Mesenchymal stem cell (in vitro differentiated cells and primary cell): ENCODE measurements around the gene GATAD2B.

Experiments
- DNase-seq: peaks from one replicate; pipeline ENCODE4 v3.0.0-alpha.2; 2013
- H2AFZ ChIP-seq: one replicate; pipeline ENCODE4 v1.6.1; 2013; ENCODE audit warnings: low read depth, mild to moderate bottlenecking, control low read depth, inconsistent platforms, low read length, moderate library complexity
- H2AK5ac ChIP-seq: 2 replicates; pipeline ENCODE4 v1.6.1; 2013; ENCODE audit warnings: low read length, moderate library complexity, mild to moderate bottlenecking, inconsistent platforms; ENCODE audit not compliant: severe bottlenecking
- H2BK120ac ChIP-seq: one replicate; pipeline ENCODE4 v1.6.1; 2013; ENCODE audit warnings: low read depth, mild to moderate bottlenecking, inconsistent platforms, low read length, moderate library complexity
- H2BK12ac ChIP-seq, 2 experiments: one replicate each; pipeline ENCODE4 v1.6.1; 2013; ENCODE audit warnings: inconsistent platforms in 2 of 2, low read length in 2 of 2, mild to moderate bottlenecking in 2 of 2, moderate library complexity in 2 of 2, control low read depth in 1 of 2
- H2BK15ac ChIP-seq: one replicate; pipeline ENCODE4 v1.6.1; 2013; ENCODE audit warnings: mild to moderate bottlenecking, low read depth, inconsistent platforms; ENCODE audit not compliant: poor library complexity, severe bottlenecking
- H2BK5ac ChIP-seq: 2 replicates; pipeline ENCODE4 v1.6.1; 2013; ENCODE audit warnings: low read depth, mild to moderate bottlenecking, low read length, control low read depth, inconsistent platforms; ENCODE audit not compliant: poor library complexity, severe bottlenecking
- H3K14ac ChIP-seq, 2 experiments: one replicate each; pipeline ENCODE4 v1.6.1; 2013; ENCODE audit warnings: inconsistent platforms in 2 of 2, low read length in 2 of 2, control low read depth in 1 of 2, mild to moderate bottlenecking in 1 of 2, moderate library complexity in 1 of 2
- H3K18ac ChIP-seq, 2 experiments: one replicate each; pipeline ENCODE4 v1.6.1; 2013; ENCODE audit warnings: inconsistent platforms in 2 of 2, low read length in 2 of 2, control low read depth in 1 of 2, low read depth in 1 of 2, mild to moderate bottlenecking in 1 of 2
- H3K23ac ChIP-seq, 2 experiments: one replicate each; pipeline ENCODE4 v1.6.1; 2013; ENCODE audit warnings: inconsistent platforms in 2 of 2, low read length in 2 of 2, mild to moderate bottlenecking in 2 of 2, moderate library complexity in 2 of 2, control low read depth in 1 of 2
- H3K27ac ChIP-seq: 2 replicates; pipeline ENCODE4 v1.5.1; 2013; ENCODE audit warnings: mild to moderate bottlenecking, moderate library complexity, low read length, control low read depth, inconsistent platforms; ENCODE audit not compliant: poor library complexity, severe bottlenecking
- H3K27me3 ChIP-seq, 2 experiments: 2 replicates each; pipeline versions ENCODE4 v1.6.1 to v1.7.0; 2013; ENCODE audit warnings: low read length in 2 of 2, mild to moderate bottlenecking in 2 of 2, moderate library complexity in 2 of 2, control low read depth in 1 of 2, inconsistent platforms in 1 of 2; ENCODE audit not compliant: control insufficient read depth in 1 of 2, insufficient read depth in 1 of 2
- H3K36me3 ChIP-seq, 2 experiments: 2 replicates each; pipeline versions ENCODE4 v1.6.1 to v1.7.0; 2013; ENCODE audit warnings: low read length in 2 of 2, control low read depth in 1 of 2, inconsistent platforms in 1 of 2, low read depth in 1 of 2, mild to moderate bottlenecking in 1 of 2; ENCODE audit not compliant: insufficient read depth in 2 of 2, control insufficient read depth in 1 of 2
- H3K4ac ChIP-seq, 2 experiments: one replicate each; pipeline ENCODE4 v1.6.1; 2013; ENCODE audit warnings: inconsistent platforms in 2 of 2, low read length in 2 of 2, mild to moderate bottlenecking in 2 of 2, moderate library complexity in 2 of 2, control low read depth in 1 of 2, low read depth in 1 of 2
- H3K4me1 ChIP-seq: 2 replicates; pipeline ENCODE4 v1.6.1; 2013; ENCODE audit warnings: low read depth, low read length, control low read depth; ENCODE audit not compliant: control insufficient read depth, insufficient read depth
- H3K4me2 ChIP-seq: 2 replicates; pipeline ENCODE4 v1.6.1; 2013; ENCODE audit warnings: low read length, mild to moderate bottlenecking, inconsistent platforms; ENCODE audit not compliant: poor library complexity, severe bottlenecking
- H3K4me3 ChIP-seq, 2 experiments: 2 replicates each; pipeline versions ENCODE4 v1.5.1 to v1.7.0; 2013; ENCODE audit warnings: low read length in 2 of 2, mild to moderate bottlenecking in 2 of 2, control low read depth in 1 of 2, low read depth in 1 of 2; ENCODE audit not compliant: insufficient read depth in 1 of 2
- H3K79me1 ChIP-seq: replicated peaks from 2 replicates; pipeline ENCODE4 v1.6.1; 2013; ENCODE audit warnings: mild to moderate bottlenecking, control low read depth, low read length, inconsistent platforms; ENCODE audit not compliant: poor library complexity, severe bottlenecking
- H3K9ac ChIP-seq: 2 replicates; pipeline ENCODE4 v1.7.0; 2013; ENCODE audit warnings: mild to moderate bottlenecking, low read length, moderate library complexity
- H3K9me3 ChIP-seq: 2 replicates; pipeline ENCODE4 v1.7.0; 2013; ENCODE audit warnings: mild to moderate bottlenecking, low read length; ENCODE audit not compliant: control insufficient read depth
- H4K8ac ChIP-seq: one replicate; pipeline ENCODE4 v1.6.1; 2013; ENCODE audit warnings: inconsistent platforms, mild to moderate bottlenecking, low read length, moderate library complexity
- H4K91ac ChIP-seq: one replicate; pipeline ENCODE4 v1.6.1; 2013; ENCODE audit warnings: mild to moderate bottlenecking, low read length, inconsistent platforms
- WGBS: methylation state at CpG from one replicate; pipeline ENCODE4 v1.1.7; 2013; ENCODE audit warnings: mixed read lengths; 5-methylcytosine and 5-hydroxymethylcytosine counted together

The GATAD2B gene

GRCh38 chr1:153933955-153934354 is 11.2 kb upstream of the GATAD2B start:
- H2BK5ac ChIP-seq, result no peak overlapping the region
- H3K9ac ChIP-seq, result no peak overlapping the region
- no peak overlapping the region for H3K14ac ChIP-seq
- no peak overlapping the region for H2AK5ac ChIP-seq
- H3K79me1 ChIP-seq, result peaks cover 13% of the 10 kb centered on the region
- H3K18ac ChIP-seq, result no peak overlapping the region
- no peak overlapping the region for H3K4me2 ChIP-seq
- H4K8ac ChIP-seq, result no peak overlapping the region
- H4K91ac ChIP-seq, result no peak overlapping the region
- H2AFZ ChIP-seq, result no peak overlapping the region
- no peak overlapping the region for H3K4me3 ChIP-seq
- no peak for DNase-seq
- no peak overlapping the region for H2BK15ac ChIP-seq
- no peak overlapping the region for H3K23ac ChIP-seq
- no peak overlapping the region for H3K4ac ChIP-seq
- H2BK12ac ChIP-seq, result no peak overlapping the region
- H3K27ac ChIP-seq, result no peak overlapping the region
- peaks cover 77 to 78% of the 10 kb centered on the region in 2 experiments for H3K36me3 ChIP-seq
- WGBS, result 97% methylated on average over 10 of the region's 11 CpGs
- H3K9me3 ChIP-seq, result no peaks in the 10 kb centered on the region
- peaks cover 1% of the 10 kb centered on the region for H3K4me1 ChIP-seq
- H2BK120ac ChIP-seq, result no peak overlapping the region
- H3K27me3 ChIP-seq, result no peaks in the 10 kb centered on the region

GRCh38 chr1:153933430-153933829 is 10.7 kb upstream of the GATAD2B start:
- Histone ChIP-seq H3K18ac (no peak overlapping the region), H3K27me3 (no peaks in the 10 kb centered on the region), H2BK12ac (no peak overlapping the region), H3K9me3 (no peaks in the 10 kb centered on the region), H3K4ac (no peak overlapping the region), H3K4me2 (no peak overlapping the region), H2AK5ac (no peak overlapping the region), H3K36me3 (peaks cover 74 to 77% of the 10 kb centered on the region in 2 experiments), H3K23ac (no peak overlapping the region), H3K4me1 (peaks cover 1% of the 10 kb centered on the region), H4K8ac (no peak overlapping the region), H2BK120ac (no peak overlapping the region), H4K91ac (no peak overlapping the region), H2AFZ (no peak overlapping the region), H3K14ac (no peak overlapping the region), H3K79me1 (peaks cover 13% of the 10 kb centered on the region), H3K4me3 (no peak overlapping the region), H2BK15ac (no peak overlapping the region), H3K9ac (no peak overlapping the region), H2BK5ac (no peak overlapping the region), H3K27ac (no peak overlapping the region)
- DNase-seq, result no peak
- 96% methylated on average over 11 of the region's 14 CpGs for WGBS

- Histone ChIP-seq H2BK15ac (no peak overlapping the region), H2BK5ac (no peak overlapping the region), H3K4ac (no peak overlapping the region), H2AFZ (no peak overlapping the region), H2BK120ac (no peak overlapping the region), H3K36me3 (peaks cover 69 to 72% of the 10 kb centered on the region in 2 experiments), H3K18ac (no peak overlapping the region), H3K14ac (no peak overlapping the region), H3K4me3 (no peak overlapping the region), H3K23ac (no peak overlapping the region), H3K27ac (no peak overlapping the region), H4K8ac (no peak overlapping the region), H3K9me3 (no peaks in the 10 kb centered on the region), H2AK5ac (no peak overlapping the region), H3K4me1 (peaks cover 1% of the 10 kb centered on the region), H2BK12ac (no peak overlapping the region), H3K27me3 (no peaks in the 10 kb centered on the region), H3K4me2 (no peak overlapping the region), H3K79me1 (peaks cover 9% of the 10 kb centered on the region), H3K9ac (no peak overlapping the region), H4K91ac (no peak overlapping the region)
- no peak for DNase-seq
- WGBS, result 98% methylated on average over 16 of the region's 18 CpGs
Observed at GRCh38 chr1:153932156-153933131, 9.7 kb upstream of the GATAD2B start.
